GM19239 (cell line): ENCODE measurements around the gene PDCD4.

ENCODE experiments used
- DNase-seq: peaks from one replicate; pipeline ENCODE4 v3.0.0; 2011; ENCODE audit warnings: low spot score; ENCODE audit not compliant: insufficient read length
- FAIRE-seq: peaks from 2 replicates; lab custom pipeline; 2011; peaks lifted over from hg19 to GRCh38; lab: Jason Lieb, UNC

The PDCD4 gene

GRCh38 chr10:110841767-110842267, 29.9 kb upstream of the PDCD4 start:
- no peak for FAIRE-seq

DNA sequence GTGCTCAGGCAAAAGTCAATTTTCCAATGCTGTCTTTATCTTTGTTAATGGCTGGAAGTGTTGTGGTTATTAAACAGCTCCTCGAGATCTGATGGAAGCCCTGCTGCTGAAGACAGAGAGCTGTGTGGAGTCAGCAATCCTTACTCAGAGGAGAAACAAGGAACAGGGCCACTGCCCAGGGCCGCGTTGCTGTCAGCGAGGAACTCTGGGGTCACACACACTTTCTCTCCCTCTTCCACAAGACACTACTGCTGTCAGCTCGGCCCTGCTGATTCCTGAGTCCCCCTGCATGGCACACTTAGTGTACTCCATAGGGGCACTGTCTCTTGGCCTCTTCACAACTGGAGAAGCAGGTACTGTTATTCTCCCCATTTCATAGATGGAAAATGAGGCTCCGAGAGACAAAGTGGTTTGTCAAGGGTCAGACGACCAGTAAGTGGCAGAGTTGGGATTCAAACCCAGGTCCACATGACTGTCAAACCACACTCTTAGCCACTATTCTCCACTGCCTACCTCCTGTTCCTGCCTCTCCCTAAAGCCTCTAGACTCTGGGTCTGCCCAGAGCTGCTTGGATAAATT, 29.3 kb upstream of the PDCD4 start:
- DNase-seq, result no peak
- FAIRE-seq, result no peak

More at GRCh38 chr10:110841767-110842267, 29.9 kb upstream of the PDCD4 start:
- peak; percentile 72 for DNase-seq

GRCh38 chr10:110843031-110843430, 28.7 kb upstream of the PDCD4 start:
- DNase-seq, result peak; percentile 69
- peak; percentile 98 for FAIRE-seq

DNA sequence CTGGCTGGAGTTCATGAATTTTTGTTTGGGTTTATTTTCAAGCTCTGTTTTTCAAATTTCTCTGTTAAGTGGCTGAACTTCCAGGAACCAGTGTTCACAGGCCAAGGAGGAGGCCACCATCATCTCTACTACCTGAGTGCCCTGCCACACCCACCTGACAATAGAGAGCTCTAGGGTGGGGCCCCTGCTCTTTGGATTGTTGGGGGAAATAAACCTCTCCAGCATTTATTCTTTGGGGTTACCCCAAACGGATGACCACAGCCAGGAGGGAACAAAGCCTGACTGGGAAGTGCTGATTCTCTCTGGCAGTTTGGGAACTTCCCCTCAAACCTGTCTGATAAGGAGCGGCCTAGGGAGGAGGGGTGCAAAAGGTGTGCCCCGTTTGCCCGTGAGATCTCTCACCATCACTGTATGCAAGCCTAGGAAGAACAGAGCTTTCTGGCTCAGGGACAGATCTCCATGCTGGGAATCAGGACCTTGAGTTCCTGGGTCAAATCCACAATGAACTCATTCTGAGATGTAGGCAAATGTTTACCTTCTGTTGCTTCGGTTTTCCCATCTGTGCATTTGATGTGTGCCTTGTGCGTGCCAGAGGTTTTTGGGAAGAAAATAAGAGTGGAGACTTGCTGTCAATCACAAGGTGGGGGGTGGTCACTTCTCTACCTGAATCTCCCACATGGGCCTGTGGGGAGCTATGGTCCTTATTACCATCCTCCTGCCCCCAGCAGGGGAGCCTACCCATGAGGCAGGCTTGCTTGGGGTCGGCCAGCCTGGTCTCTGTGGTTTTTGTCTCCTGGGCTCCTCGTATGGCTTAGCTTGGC, 27.7 kb upstream of the PDCD4 start:
- FAIRE-seq, result no peak

DNA sequence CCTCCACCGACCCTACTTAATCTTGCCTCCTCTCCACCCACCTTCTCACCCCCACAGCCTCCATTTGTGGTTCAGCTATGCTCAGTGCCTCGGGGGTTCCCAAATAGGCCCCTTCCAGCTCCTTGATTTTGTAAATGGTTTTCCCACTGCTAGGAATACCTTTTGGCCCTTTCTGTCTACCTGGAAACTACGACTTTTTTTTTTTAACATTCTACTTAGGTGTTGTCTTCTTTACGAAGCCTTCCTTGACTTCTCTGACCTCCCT, 27.2 kb upstream of the PDCD4 start:
- DNase-seq, result no peak
- FAIRE-seq, result no peak

More for the DNA sequence above, 27.7 kb upstream of the PDCD4 start:
- no peak for DNase-seq

DNA sequence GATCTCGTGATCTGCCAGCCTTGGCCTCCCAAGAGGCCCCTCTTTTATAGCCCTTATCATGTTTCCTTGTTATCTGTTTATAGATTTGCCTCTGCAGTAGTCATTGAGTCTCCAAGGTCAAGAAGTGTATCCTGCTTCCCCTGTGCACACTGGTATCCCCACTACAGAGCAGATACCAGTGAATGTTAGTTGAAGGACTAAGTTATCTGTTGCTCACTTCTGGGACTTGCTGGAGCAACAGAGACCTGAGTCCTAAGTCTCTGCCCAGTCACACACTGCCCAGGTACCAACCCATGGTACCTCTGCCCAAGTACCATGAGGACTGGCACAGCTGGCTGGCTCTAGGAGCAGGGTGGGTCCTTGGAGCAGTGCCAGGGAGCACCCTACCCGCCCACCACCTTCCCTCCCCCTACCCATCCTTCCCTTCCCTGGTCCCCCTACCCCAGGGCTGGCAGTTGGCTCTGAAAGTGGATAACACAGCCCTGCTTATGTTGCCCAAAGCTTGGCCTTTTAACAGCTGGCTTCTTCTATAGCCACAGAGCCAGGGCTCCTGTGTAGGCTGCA, 26.5 kb upstream of the PDCD4 start:
- FAIRE-seq, result no peak
- no peak for DNase-seq

DNA sequence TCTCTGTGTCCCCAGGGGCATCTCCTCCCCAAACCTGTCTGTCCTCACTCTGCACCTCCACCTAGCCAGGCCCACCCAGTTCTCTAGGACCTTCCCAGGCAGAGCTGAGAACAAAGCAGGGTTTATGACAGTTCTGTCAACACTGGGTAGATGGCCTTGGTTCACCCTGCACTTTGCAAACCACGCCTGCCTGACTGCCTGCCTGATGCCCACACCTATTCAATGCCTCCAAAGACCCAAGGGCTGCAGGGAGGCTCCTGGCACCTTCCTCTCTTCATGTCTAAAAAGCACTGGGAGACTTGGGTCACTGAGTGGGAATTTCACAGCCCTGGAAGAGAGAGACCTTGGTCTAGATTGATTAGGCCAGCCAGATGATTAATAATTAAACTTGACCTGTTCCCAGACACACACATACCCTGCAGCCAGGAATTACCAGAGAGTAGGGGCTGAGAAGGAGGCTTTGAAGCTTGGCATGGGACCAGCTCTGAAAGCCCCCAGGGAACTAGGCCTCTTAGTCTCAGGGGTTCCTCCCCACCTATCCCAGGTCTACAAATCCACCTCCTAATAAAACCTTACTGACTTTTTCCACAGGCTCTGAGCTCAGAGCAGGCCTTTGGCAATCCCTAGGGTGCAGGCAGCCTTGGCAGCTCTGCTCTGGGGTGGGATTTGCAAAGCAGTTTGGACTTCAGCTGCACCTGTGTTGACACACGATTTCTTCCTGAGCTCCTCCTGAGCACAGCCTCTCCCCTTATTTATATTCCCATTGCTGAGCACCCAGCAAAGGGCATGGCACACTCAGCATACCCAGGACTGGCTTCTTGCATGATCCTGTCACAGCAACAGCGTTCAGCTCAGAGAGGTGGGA, 25.7 kb upstream of the PDCD4 start:
- peak; percentile 51 for FAIRE-seq
- no peak for DNase-seq

- FAIRE-seq (no peak), DNase-seq (no peak)
These were observed 24.4 kb upstream of the PDCD4 start for GRCh38 chr10:110847374-110847773.

DNA sequence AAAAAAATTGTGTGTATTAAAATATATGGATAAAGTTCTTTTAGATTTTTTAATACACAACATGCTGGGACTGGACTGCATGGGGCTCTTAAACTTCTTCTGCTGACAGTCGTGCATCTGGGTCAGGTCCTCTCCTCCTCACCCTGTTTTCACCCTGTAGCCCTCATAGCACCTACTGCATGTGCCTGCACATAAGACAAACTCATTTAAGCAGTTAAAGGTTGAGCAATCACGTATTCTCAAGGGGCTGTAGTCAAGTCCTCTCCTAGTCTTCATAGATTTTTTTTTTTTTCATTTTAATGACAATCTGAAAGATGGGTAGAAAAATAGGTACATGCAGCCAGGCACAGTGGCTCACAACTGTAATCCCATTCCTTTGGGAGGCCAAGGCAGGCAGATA, 23.6 kb upstream of the PDCD4 start:
- DNase-seq (no peak), FAIRE-seq (no peak)

- DNase-seq, result no peak
- no peak for FAIRE-seq
These were observed 21.6 kb upstream of the PDCD4 start for GRCh38 chr10:110850099-110850498.

DNA sequence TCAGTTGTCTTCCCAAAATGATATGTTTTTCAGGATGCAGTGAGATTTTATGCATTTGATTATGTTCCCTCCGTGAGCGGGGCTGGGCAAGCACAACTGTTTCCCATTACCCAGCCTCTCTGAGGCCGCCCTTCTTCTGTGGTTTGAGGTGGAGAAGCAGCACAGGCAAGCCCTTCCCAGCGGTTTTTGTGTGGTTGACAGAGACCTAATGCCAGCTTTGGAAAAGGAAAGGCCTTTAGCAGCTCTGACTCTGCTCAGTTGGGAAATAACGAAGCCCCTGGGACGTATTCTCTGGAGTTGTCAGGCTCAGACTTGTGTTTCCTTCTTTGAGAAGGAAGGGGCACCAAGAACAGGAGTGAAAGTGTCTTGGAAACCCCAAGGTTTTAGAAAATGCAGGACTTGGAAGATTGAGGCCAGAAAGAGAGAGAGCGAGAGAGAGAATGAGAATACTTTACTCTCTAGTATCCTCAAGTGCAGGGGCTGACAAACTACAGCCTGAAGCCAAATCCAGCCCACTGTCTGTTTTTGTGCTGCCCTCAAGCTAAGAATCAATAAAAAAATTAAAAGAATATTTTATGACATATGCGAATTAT, 20.6 kb upstream of the PDCD4 start:
- DNase-seq (no peak), FAIRE-seq (no peak)

GRCh38 chr10:110852255-110852896, 19.4 kb upstream of the PDCD4 start:
- DNase-seq (no peak), FAIRE-seq (peak; percentile 81)

- DNase-seq (no peak), FAIRE-seq (no peak)
These were observed 18.8 kb upstream of the PDCD4 start for GRCh38 chr10:110852947-110853346.

- no peak for DNase-seq
- no peak for FAIRE-seq
These were observed 17.7 kb upstream of the PDCD4 start for GRCh38 chr10:110853921-110854605.

DNA sequence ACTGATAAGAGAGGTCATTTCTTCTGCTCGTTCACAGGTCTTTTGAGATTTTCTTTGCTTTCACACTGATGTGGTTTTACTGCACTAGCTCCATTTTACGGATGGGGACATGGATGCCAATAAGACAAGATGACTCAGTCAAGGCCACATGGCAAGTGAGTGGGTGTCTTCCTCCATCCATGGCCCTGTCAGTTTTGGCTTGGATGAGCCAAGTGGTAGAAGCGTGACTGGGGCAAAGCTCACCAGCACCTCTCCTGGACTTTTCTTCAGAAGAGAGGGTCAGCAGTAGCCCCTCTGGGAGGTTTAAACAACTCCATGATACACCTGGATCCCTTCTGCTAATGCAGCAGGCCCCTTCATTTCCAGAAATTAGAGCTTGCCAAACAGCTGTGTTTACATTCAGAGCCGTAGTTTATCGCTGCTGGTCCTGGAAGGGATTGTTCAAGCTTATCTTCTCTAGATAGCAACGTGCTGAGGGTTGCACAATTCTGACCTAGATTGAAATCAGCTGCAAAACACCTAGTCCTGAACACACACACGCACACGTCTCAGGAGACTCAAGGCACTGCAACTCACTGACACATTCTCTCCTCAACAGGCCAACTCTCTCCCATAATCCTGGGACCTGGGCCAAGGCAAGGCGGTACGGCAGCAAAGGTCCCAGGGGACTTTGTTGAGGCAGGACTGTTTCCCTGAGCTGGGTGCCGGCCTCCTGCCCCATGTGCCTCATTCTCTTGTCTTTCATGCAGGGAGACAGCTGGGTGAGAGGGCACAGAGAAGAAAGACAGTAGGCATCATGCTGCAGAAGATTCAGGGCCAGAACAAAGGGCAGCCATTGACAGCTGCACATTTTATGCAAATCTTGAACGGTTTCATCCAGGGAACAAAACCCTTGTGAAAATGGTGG, 14.2 kb upstream of the PDCD4 start:
- DNase-seq (no peak), FAIRE-seq (peak; percentile 84)

- FAIRE-seq (peak; percentile 57), DNase-seq (no peak)
These were observed 13.3 kb upstream of the PDCD4 start for GRCh38 chr10:110858297-110858934.

DNA sequence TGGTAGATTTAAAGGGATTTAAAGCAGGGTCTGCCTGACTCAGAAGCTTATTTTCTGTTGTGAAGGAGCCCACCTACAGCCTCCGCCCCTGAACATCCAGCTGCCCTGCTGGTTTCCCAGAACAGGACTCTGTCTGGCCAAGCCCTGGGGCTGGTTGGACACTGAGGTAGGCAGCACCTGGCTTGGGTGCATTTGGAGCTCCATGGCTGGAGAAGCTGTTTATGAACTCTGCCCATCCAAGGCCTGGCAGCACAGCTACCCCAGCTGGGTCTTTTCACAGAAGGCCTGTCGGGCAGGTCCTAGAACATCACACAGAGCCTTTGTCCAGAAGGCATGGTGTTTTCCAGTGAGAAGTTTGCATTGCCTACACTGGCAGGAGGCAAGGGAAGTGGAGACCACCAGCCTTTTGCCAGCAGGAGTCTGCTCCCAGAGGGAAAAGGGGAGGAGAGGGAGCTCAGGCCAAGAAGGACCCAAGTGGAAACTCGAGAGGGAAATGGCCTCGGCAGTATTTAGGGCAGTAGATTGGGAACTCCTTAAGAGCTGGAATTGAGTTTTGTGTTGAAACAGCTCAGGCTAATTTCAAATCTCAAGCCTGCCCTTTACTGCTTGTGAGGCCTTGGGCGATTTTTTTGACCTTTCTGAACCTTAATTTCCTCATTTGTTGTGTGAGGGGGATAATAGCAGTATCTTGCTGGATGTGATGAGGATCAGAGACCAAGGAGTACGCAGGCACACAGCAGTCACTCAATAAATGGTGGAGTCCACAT, 12.3 kb upstream of the PDCD4 start:
- DNase-seq (no peak), FAIRE-seq (no peak)
